GM21447 (cell line): ENCODE results near the gene FN3K.

Source experiments
- ATAC-seq: cut with Tn5 transposase; IDR thresholded peaks from one replicate; pipeline ENCODE4 v1.9.1; 2021; ENCODE audit not compliant: unreplicated experiment

Gene FN3K

DNA sequence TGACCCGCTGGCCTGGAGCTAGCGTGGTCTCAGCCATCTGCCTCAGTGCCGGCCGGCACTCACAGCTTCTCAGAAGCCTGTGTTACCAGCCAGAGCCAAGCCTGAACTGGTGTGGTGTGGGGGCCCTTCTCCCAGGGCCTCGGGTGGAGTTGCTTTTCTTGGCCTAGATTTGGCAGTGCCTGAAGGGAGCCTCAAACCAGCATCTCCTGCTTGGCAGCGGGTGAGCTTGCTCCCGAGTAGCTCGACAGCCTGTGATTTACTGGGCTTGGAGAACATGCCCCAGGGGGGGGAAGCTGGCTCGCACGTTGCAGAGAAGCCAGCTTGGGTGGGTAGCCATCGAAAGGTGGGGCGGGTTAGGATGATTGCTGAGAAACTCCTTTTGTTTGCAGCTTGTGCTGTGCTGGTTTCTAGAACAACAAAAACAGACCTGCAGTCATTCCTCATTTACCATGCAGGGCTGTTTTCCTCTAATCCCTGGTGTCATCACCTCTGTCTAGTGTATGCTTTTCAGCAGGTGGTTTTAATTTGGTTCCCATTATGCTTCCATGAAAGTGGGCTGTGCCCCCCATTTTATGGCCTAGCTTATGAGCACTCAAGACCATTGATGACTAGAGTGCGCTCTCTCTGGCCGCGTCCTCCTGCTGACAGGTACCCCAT, 58.7 kb downstream of the FN3K start:
- no peak for ATAC-seq

DNA sequence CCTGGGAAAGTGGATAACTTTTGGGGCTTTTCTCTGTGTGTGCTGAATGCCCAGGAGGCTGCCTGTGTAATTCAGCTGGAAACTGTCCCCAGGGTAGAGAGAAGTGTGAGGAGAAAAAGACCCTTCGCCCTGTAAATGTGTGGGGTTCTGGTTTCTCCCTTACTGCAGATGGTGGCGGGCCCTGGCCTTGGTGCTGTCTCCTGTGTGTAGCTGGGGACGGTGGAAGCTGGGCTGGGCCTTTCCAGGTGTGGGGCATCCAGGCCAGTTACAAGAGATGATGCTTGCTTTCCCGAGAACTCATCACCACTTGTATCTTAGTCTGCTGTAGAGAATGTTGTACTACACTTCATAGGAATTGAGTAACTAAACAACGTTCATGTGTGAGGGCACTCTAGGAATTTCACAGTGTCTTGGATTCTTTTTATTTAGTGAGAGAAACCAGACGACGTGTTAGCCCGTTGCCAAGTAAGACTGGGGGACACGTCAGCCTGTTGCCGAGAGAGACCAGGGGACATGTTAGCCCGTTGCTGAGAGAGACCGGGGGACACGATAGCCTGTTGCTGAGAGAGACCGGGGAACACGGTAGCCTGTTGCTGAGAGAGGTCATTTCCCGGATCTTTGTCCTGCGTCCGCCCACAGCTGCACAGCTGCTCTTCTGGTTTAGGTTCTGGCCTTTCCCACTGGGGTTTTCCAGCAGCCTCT, 59.5 kb downstream of the FN3K start:
- no peak for ATAC-seq

GRCh38 chr17:82795615-82796014, 60.2 kb downstream of the FN3K start:
- ATAC-seq = no peak

- no peak for ATAC-seq
Measured at GRCh38 chr17:82797061-82797460, 61.6 kb downstream of the FN3K start.

- ATAC-seq = no peak
Measured at GRCh38 chr17:82798752-82799151, 63.3 kb downstream of the FN3K start.

DNA sequence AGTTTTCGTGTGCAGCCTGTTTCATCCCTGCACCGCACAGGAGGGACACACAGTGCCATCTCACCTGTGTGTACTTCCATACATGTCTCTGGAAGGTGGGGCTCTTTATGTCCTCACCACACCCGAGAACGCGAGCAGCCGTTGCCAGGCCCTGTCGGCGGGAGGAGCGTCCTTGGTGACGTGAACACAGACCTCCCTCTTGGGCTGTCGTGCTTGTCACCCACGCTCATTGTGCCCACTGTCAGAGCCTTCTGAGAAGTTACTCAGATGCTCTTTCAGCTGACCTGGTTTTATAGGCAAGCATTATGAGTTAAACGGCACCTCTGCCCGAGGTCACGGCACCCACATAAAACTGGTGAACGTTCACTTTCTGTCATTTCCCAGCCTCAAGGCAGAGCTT, 64.2 kb downstream of the FN3K start:
- no peak for ATAC-seq
